ENCODE data around the gene S100A4. TPM values are rescaled to one million over a fixed set of nuclear protein-coding genes. Genes with fewer than 3 reads are reported as not detected.

S100A4 gene
- total and polyA plus RNA-seq, 9 donors = 12.7 to 160 (median 45.3) TPM

- peak in 3 of 5 donors; percentile 34 to 47 (median 43) for DNase-seq
- Histone ChIP-seq H3K9me3 (no peaks in the 10 kb centered on the region), H3K4me1 (ENCODE audit: insufficient read depth) (peaks cover 18% of the 10 kb centered on the region), H3K27ac (peak overlapping the region; percentile 95 to 97), H3K27me3 (no peaks in the 10 kb centered on the region), H3K36me3 (no peaks in the 10 kb centered on the region), H3K4me3 (peak overlapping the region; percentile 56)
- intact Hi-C loops (cut with DNase I) = loop anchor here in 1 of 4 donors (1.0 kb wide), 1 partner anchor 29 kb away; no protein-coding TSS in a partner anchor
- 83 to 88% (median 87%) methylated on average over 9 of the region's 9 CpGs for WGBS, 3 donors
- TF ChIP-seq CTCF (IDR thresholded peaks at IDR 0.05) = no peak
- TF ChIP-seq EP300 (IDR thresholded peaks at IDR 0.05) = no peak
- TF ChIP-seq POLR2A (IDR thresholded peaks at IDR 0.05) = no peak
Observed at GRCh38 chr1:153536671-153537375, 8.8 kb downstream of the S100A4 start.

- H3K27me3 ChIP-seq = no peaks in the 10 kb centered on the region
- peak; percentile 83 to 89 (median 86) for DNase-seq
- peaks cover 18% of the 10 kb centered on the region for H3K4me1 ChIP-seq (ENCODE audit: insufficient read depth)
- TF ChIP-seq POLR2A (IDR thresholded peaks at IDR 0.05) (peak; percentile 78), CTCF (IDR thresholded peaks at IDR 0.05) (peak in 1 of 3 donors; percentile 12), EP300 (IDR thresholded peaks at IDR 0.05) (no peak)
- intact Hi-C loops (cut with DNase I) = loop anchor here in 1 of 4 donors (1.0 kb wide), 1 partner anchor 30 kb away; no protein-coding TSS in a partner anchor
- H3K9me3 ChIP-seq = no peaks in the 10 kb centered on the region
- peak overlapping the region; percentile 56 for H3K4me3 ChIP-seq
- WGBS, 3 donors = 0 to 1% (median 0%) methylated on average over 31 to 38 of the region's 38 CpGs
- H3K27ac ChIP-seq = peak overlapping the region; percentile 95 to 97
- H3K36me3 ChIP-seq = no peaks in the 10 kb centered on the region
Observed at GRCh38 chr1:153536012-153536670, 9.5 kb downstream of the S100A4 start.

GRCh38 chr1:153535242-153536011 is 10.2 kb downstream of the S100A4 start, which contains the start of gene S100A6:
S100A6 (minus strand) TSS chr1:153535991; CDS start chr1:153535339, 652 bp downstream.
- intact Hi-C loops (cut with DNase I) = loop anchor here in 1 of 4 donors (1.0 kb wide), 1 partner anchor 31 kb away; no protein-coding TSS in a partner anchor

More at GRCh38 chr1:153535242-153536011, 10.2 kb downstream of the S100A4 start, which contains the start of gene S100A6:
- DNase-seq = peak; percentile 62 to 67 (median 63)
- Histone ChIP-seq H3K9me3 (no peaks in the 10 kb centered on the region), H3K4me1 (ENCODE audit: insufficient read depth) (peaks cover 18% of the 10 kb centered on the region), H3K27ac (peak within 1 kb of the TSS; percentile 95 to 97), H3K4me3 (peak within 1 kb of the TSS; percentile 56), H3K36me3 (no peaks in the 10 kb centered on the region), H3K27me3 (no peaks in the 10 kb centered on the region)
- WGBS, 3 donors = 9 to 15% (median 13%) methylated on average over 14 to 18 of the region's 18 CpGs
- TF ChIP-seq POLR2A (IDR thresholded peaks at IDR 0.05) (no peak), CTCF (IDR thresholded peaks at IDR 0.05) (no peak), EP300 (IDR thresholded peaks at IDR 0.05) (no peak)
